Measurements from ENCODE around the gene TFF3. TPM values are rescaled to one million over a fixed set of nuclear protein-coding genes. Genes with fewer than 3 reads are reported as not detected.

Gene TFF3
- total and polyA plus RNA-seq, 2 of the 4 experiments (the other 2 are of a cell fraction) = not detected

DNA sequence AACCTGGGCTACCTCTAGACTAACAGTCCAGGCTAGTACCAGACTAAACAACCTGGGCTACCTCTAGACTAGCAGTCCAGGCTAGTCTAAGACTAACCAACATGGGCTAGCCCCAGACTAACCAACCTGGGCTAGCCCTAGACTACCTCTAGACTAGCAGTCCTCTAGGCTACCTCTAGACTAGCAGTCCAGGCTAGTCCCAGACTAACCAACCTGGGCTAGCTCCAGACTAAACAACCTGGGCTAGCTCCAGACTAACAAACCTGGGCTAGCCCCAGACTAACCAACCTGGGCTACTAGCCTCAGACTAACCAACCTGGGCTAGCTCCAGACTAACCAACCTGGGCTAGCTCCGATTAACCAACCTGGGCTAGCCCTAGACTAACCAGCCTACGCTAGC, 33.6 kb upstream of the TFF3 start:
- Histone ChIP-seq H3K9me3 (ENCODE audit: control insufficient read depth, insufficient read depth, low read length) (no peaks in the 10 kb centered on the region; the same call in 1 of the 2 replicates), H3K36me3 (ENCODE audit: control insufficient read depth, insufficient read depth, low read length) (no peaks in the 10 kb centered on the region), H3K18ac (ENCODE audit: low read depth, low read length) (no peak overlapping the region), H2BK5ac (ENCODE audit: low read depth, low read length, poor library complexity, severe bottlenecking) (no peak overlapping the region), H3K14ac (replicated peaks; ENCODE audit: low read depth, low read length) (no peak overlapping the region), H3K4me3 (ENCODE audit: insufficient read depth, low read depth, low read length) (no peak overlapping the region), H3K9me1 (ENCODE audit: insufficient read depth, low read length) (no peaks in the 10 kb centered on the region), H3K23ac (ENCODE audit: low read depth, low read length) (no peak overlapping the region), H4K91ac (ENCODE audit: insufficient read depth, low read depth, low read length) (no peak overlapping the region), H2BK20ac (ENCODE audit: low read depth, low read length) (no peak overlapping the region), H2AK5ac (ENCODE audit: low read depth, low read length) (no peak overlapping the region), H3K56ac (ENCODE audit: extremely low read depth, insufficient read depth, low read length) (no peak overlapping the region), H2BK120ac (ENCODE audit: low read depth, low read length) (no peak overlapping the region), H2AK9ac (replicated peaks; ENCODE audit: low read depth, low read length, poor library complexity) (no peak overlapping the region), H4K20me1 (ENCODE audit: insufficient read depth, low read length) (no peaks in the 10 kb centered on the region), H3K27me3 (ENCODE audit: control insufficient read depth, insufficient read depth, low read length) (peaks cover 19% of the 10 kb centered on the region; the same call in 1 of the 2 replicates), H3K27ac (ENCODE audit: insufficient read depth, low read length) (no peak overlapping the region), H4K8ac (ENCODE audit: low read depth in 2 of 2, low read length in 2 of 2) (no peak overlapping the region), H3K4ac (ENCODE audit: low read depth, low read length) (no peak overlapping the region), H4K5ac (ENCODE audit: low read depth, low read length) (no peak overlapping the region), H3K79me1 (ENCODE audit: low read depth in 1 of 2, low read length in 2 of 2) (no peaks in the 10 kb centered on the region), H3K4me2 (ENCODE audit: low read depth, low read length) (no peak overlapping the region), H3K9ac (ENCODE audit: low read depth, low read length) (no peak overlapping the region), H2BK15ac (ENCODE audit: low read depth, low read length) (no peak overlapping the region), H2AFZ (replicated peaks; ENCODE audit: low read length, poor library complexity) (no peak overlapping the region), H3K4me1 (ENCODE audit: control insufficient read depth, insufficient read depth, low read length) (no peaks in the 10 kb centered on the region)
- ChIA-PET POLR2A (ENCODE audit: unreplicated experiment) (no interaction called here), CTCF (no interaction called here)
- ATAC-seq (ENCODE audit: low read depth) (no peak), DNase-seq (no peak)
- in situ Hi-C loops (cut with MboI; ENCODE audit: low sequenced_read_pairs) (no loop called here), intact Hi-C loops (cut with micrococcal nuclease) (no loop called here), dilution Hi-C loops (cut with HindIII; ENCODE audit: low sequenced_read_pairs, unreplicated experiment) (no loop called here)
- 50% methylated on average over 1 of the region's 2 CpGs; no CpG with 5 or more reads in 1 of the 2 experiments for WGBS, 2 experiments (ENCODE audit: extremely low coverage in 2 of 2, insufficient read length in 1 of 2)
- no TSS peak for BruUV-seq (replicated peaks)
- no peak for TF ChIP-seq SMC3 (IDR thresholded peaks at IDR 0.05; ENCODE audit: low read depth, low read length)
- TF ChIP-seq RAD21 (IDR thresholded peaks at IDR 0.05; ENCODE audit: low read length) = no peak
- no peak for TF ChIP-seq MAZ (IDR thresholded peaks at IDR 0.05; ENCODE audit: borderline replicate concordance, low read depth, low read length)
- TF ChIP-seq CTCF (conservative IDR thresholded peaks at IDR 0.05; ENCODE audit: low read depth, low read length) = no peak
- TF ChIP-seq RCOR1 (IDR thresholded peaks at IDR 0.05; ENCODE audit: insufficient replicate concordance, low read length) = no peak
- TF ChIP-seq, protein P1, sequence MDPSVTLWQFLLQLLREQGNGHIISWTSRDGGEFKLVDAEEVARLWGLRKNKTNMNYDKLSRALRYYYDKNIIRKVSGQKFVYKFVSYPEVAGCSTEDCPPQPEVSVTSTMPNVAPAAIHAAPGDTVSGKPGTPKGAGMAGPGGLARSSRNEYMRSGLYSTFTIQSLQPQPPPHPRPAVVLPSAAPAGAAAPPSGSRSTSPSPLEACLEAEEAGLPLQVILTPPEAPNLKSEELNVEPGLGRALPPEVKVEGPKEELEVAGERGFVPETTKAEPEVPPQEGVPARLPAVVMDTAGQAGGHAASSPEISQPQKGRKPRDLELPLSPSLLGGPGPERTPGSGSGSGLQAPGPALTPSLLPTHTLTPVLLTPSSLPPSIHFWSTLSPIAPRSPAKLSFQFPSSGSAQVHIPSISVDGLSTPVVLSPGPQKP (IDR thresholded peaks at IDR 0.05; ENCODE audit: borderline replicate concordance, low read depth, low read length) = no peak
- no peak for TF ChIP-seq POLR2A (IDR thresholded peaks at IDR 0.05; ENCODE audit: low read depth, low read length)
